ENCODE results near the gene EXOC3L1.

Gene EXOC3L1

GRCh38 chr16:67200491-67200890, 10.6 kb upstream of the EXOC3L1 start:
- TF ChIP-seq SPI1 (IDR thresholded peaks at IDR 0.05; ENCODE audit: borderline replicate concordance, low read depth) (no peak), REST (IDR thresholded peaks at IDR 0.05; ENCODE audit: insufficient replicate concordance, low read depth) (no peak), POLR2AphosphoS5 (IDR thresholded peaks at IDR 0.05; ENCODE audit: low read depth) (no peak), GABPA (IDR thresholded peaks at IDR 0.05; ENCODE audit: low read depth) (no peak)
- TF ChIP-seq, protein P1, sequence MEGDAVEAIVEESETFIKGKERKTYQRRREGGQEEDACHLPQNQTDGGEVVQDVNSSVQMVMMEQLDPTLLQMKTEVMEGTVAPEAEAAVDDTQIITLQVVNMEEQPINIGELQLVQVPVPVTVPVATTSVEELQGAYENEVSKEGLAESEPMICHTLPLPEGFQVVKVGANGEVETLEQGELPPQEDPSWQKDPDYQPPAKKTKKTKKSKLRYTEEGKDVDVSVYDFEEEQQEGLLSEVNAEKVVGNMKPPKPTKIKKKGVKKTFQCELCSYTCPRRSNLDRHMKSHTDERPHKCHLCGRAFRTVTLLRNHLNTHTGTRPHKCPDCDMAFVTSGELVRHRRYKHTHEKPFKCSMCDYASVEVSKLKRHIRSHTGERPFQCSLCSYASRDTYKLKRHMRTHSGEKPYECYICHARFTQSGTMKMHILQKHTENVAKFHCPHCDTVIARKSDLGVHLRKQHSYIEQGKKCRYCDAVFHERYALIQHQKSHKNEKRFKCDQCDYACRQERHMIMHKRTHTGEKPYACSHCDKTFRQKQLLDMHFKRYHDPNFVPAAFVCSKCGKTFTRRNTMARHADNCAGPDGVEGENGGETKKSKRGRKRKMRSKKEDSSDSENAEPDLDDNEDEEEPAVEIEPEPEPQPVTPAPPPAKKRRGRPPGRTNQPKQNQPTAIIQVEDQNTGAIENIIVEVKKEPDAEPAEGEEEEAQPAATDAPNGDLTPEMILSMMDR (IDR thresholded peaks at IDR 0.05; ENCODE audit: insufficient read depth, low read length): no peak
- H3K27me3 ChIP-seq (ENCODE audit: insufficient read depth, poor library complexity, severe bottlenecking): no peaks in the 10 kb centered on the region
- no peak for DNase-seq (ENCODE audit: low read depth in 1 of 2, low spot score in 1 of 2)
- H3K4me3 ChIP-seq (replicated peaks; ENCODE audit: insufficient read depth, low read length): no peak overlapping the region
- H3K27ac ChIP-seq (replicated peaks): no peak overlapping the region

DNA sequence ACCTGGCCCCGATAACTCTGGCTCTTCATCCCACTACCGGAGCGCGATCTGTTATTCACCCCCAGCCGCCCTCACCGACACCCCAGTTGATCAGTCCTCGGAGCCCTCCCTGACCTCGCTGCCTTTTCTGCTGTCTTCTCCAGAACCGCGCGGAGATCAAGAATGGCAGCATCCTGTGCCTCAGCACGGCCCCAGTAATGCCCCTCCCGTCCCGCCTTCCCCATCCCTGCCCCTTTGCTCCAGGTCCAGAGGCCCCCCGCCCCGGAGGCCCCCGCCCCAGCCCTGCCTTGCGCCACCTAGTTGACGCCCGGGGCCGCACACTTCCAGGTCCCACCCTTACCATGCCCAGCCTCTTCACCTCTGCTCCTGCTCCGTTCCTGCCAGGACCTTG, 9.9 kb upstream of the EXOC3L1 start:
- no peak for TF ChIP-seq SPI1 (IDR thresholded peaks at IDR 0.05; ENCODE audit: borderline replicate concordance, low read depth)
- no peak for TF ChIP-seq REST (IDR thresholded peaks at IDR 0.05; ENCODE audit: insufficient replicate concordance, low read depth)
- no peak for TF ChIP-seq GABPA (IDR thresholded peaks at IDR 0.05; ENCODE audit: low read depth)
- TF ChIP-seq, protein P1 (IDR thresholded peaks at IDR 0.05; ENCODE audit: insufficient read depth, low read length): no peak
- no peak for TF ChIP-seq POLR2AphosphoS5 (IDR thresholded peaks at IDR 0.05; ENCODE audit: low read depth)
- Histone ChIP-seq H3K4me3 (replicated peaks; ENCODE audit: insufficient read depth, low read length) (no peak overlapping the region), H3K27me3 (ENCODE audit: insufficient read depth, poor library complexity, severe bottlenecking) (no peaks in the 10 kb centered on the region), H3K27ac (replicated peaks) (no peak overlapping the region)
- no peak for DNase-seq (ENCODE audit: low read depth in 1 of 2, low spot score in 1 of 2)

DNA sequence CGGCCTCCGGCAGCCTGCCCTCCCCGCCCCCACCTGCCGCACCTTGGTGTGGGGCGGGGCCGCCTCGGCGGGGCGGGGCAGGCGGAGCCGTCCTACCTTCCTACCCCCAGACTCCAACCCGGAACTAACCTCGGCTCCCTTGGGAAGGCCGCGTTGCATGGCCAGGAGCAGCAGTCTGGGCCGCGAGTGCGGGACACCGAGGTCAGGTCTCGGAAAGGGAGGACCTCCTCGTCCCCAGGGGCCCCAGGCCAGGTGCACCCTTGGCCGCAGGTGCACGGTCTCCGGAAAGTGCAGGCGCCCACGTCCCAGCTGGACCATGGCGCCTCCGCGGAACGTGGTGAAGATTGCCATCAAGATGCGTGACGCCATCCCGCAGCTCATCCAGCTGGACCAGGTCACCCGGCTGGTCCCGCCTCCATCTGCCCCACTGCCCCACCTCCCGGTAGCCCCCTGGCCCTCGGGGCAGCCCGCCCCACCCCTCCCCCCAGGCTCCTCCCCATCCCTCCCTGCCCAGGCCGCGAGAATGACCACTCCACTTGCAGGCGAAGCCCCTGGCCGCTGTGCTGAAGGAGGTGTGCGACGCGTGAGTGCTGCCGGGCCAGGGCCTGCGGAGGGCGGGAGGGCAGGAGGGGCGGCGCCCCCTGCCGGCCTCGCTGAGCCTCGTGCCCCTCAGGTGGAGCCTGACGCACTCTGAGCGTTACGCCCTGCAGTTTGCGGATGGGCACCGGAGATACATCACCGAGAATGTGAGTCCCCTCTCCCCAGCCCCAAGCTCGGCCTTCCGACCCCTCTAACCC, 9.3 kb upstream of the EXOC3L1 start, which contains the start of gene ELMO3:
Gene ELMO3, plus strand, starts transcription at position 121 of the 797 bp plus-strand sequence. Its CDS starts 196 bp downstream, at position 317.
- Histone ChIP-seq H3K27ac (replicated peaks) (no peak within 1 kb of the TSS), H3K4me3 (replicated peaks; ENCODE audit: insufficient read depth, low read length) (no peak within 1 kb of the TSS), H3K27me3 (ENCODE audit: insufficient read depth, poor library complexity, severe bottlenecking) (no peaks in the 10 kb centered on the region)
- no peak for TF ChIP-seq SPI1 (IDR thresholded peaks at IDR 0.05; ENCODE audit: borderline replicate concordance, low read depth)
- TF ChIP-seq POLR2AphosphoS5 (IDR thresholded peaks at IDR 0.05; ENCODE audit: low read depth): no peak
- no peak for TF ChIP-seq GABPA (IDR thresholded peaks at IDR 0.05; ENCODE audit: low read depth)
- TF ChIP-seq, protein P1 (IDR thresholded peaks at IDR 0.05; ENCODE audit: insufficient read depth, low read length): no peak
- no peak for TF ChIP-seq REST (IDR thresholded peaks at IDR 0.05; ENCODE audit: insufficient replicate concordance, low read depth)
- no peak for DNase-seq (ENCODE audit: low read depth in 1 of 2, low spot score in 1 of 2)

Data from HL-60 (cell line).